ENCODE measurements around the gene ATL3. TPM values are rescaled to one million over a fixed set of nuclear protein-coding genes. Genes with fewer than 3 reads are reported as not detected.

The ATL3 gene
- total and polyA plus RNA-seq, 12 donors, result 12.3 to 110 (median 66.4) TPM

GRCh38 chr11:63719001-63719400, 47.8 kb upstream of the ATL3 start:
- no peak for TF ChIP-seq POLR2A (IDR thresholded peaks at IDR 0.05)
- TF ChIP-seq, protein P1, sequence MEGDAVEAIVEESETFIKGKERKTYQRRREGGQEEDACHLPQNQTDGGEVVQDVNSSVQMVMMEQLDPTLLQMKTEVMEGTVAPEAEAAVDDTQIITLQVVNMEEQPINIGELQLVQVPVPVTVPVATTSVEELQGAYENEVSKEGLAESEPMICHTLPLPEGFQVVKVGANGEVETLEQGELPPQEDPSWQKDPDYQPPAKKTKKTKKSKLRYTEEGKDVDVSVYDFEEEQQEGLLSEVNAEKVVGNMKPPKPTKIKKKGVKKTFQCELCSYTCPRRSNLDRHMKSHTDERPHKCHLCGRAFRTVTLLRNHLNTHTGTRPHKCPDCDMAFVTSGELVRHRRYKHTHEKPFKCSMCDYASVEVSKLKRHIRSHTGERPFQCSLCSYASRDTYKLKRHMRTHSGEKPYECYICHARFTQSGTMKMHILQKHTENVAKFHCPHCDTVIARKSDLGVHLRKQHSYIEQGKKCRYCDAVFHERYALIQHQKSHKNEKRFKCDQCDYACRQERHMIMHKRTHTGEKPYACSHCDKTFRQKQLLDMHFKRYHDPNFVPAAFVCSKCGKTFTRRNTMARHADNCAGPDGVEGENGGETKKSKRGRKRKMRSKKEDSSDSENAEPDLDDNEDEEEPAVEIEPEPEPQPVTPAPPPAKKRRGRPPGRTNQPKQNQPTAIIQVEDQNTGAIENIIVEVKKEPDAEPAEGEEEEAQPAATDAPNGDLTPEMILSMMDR (IDR thresholded peaks at IDR 0.05), result no peak
- no peaks in the 10 kb centered on the region for H3K27me3 ChIP-seq
- no peak for DNase-seq
- no peaks in the 10 kb centered on the region for H3K4me1 ChIP-seq (replicated peaks in 1 of 2)
- intact Hi-C loops (cut with DNase I), result no loop called here
- H3K36me3 ChIP-seq (replicated peaks in 1 of 2), result no peaks in the 10 kb centered on the region
- H3K27ac ChIP-seq, result no peak overlapping the region
- WGBS, 4 donors, result 89 to 100% (median 90%) methylated on average over 1 of the region's 1 CpG
- H3K9me3 ChIP-seq (replicated peaks in 1 of 3), result no peaks in the 10 kb centered on the region
- no peak overlapping the region for H3K4me3 ChIP-seq

GRCh38 chr11:63716046-63716445, 44.9 kb upstream of the ATL3 start:
- Histone ChIP-seq H3K4me1 (replicated peaks in 1 of 2) (no peaks in the 10 kb centered on the region), H3K27me3 (no peaks in the 10 kb centered on the region), H3K4me3 (no peak overlapping the region), H3K9me3 (replicated peaks in 1 of 3) (no peaks in the 10 kb centered on the region), H3K36me3 (replicated peaks in 1 of 2) (no peaks in the 10 kb centered on the region), H3K27ac (no peak overlapping the region)
- no peak for TF ChIP-seq POLR2A (IDR thresholded peaks at IDR 0.05)
- TF ChIP-seq, protein P1 (IDR thresholded peaks at IDR 0.05), result no peak
- DNase-seq, result no peak
- intact Hi-C loops (cut with DNase I), result no loop called here

DNA sequence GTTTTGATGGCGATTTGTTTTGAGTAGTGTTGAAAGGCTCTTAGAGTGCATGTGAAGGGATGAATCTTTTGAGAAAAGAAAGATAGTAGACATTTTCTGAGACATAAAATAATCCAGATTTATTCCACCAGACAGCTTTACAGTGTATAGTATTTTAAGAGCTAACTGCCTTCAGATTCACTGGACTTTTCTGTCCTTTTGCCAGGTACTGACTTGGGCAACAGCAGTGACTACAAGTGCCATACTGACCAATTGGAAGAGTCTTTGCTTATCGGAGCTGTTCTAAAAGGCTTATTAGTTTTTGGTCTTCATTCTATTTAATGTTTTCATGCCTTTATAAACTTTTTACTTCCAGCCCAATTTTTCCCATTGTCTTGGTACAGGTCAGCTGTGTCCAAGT, 42.6 kb upstream of the ATL3 start:
- no peaks in the 10 kb centered on the region for H3K36me3 ChIP-seq (replicated peaks in 1 of 2)
- no peaks in the 10 kb centered on the region for H3K27me3 ChIP-seq
- peaks cover 0 to 12% of the 10 kb centered on the region in 2 donors for H3K4me1 ChIP-seq (replicated peaks in 1 of 2)
- peak in 3 of 7 donors; percentile 25 to 44 (median 26) for DNase-seq
- H3K9me3 ChIP-seq (replicated peaks in 1 of 3), result no peaks in the 10 kb centered on the region
- intact Hi-C loops (cut with DNase I), result no loop called here
- no peak overlapping the region for H3K27ac ChIP-seq
- TF ChIP-seq POLR2A (IDR thresholded peaks at IDR 0.05), result no peak
- WGBS, 4 donors, result 81 to 89% (median 87%) methylated on average over 2 of the region's 2 CpGs
- no peak overlapping the region for H3K4me3 ChIP-seq

GRCh38 chr11:63711838-63712237, 40.7 kb upstream of the ATL3 start:
- intact Hi-C loops (cut with DNase I), result no loop called here
- WGBS, 4 donors, result 84 to 90% (median 89%) methylated on average over 6 of the region's 6 CpGs
- TF ChIP-seq, protein P1 (IDR thresholded peaks at IDR 0.05), result no peak
- no peak for TF ChIP-seq POLR2A (IDR thresholded peaks at IDR 0.05)

DNA sequence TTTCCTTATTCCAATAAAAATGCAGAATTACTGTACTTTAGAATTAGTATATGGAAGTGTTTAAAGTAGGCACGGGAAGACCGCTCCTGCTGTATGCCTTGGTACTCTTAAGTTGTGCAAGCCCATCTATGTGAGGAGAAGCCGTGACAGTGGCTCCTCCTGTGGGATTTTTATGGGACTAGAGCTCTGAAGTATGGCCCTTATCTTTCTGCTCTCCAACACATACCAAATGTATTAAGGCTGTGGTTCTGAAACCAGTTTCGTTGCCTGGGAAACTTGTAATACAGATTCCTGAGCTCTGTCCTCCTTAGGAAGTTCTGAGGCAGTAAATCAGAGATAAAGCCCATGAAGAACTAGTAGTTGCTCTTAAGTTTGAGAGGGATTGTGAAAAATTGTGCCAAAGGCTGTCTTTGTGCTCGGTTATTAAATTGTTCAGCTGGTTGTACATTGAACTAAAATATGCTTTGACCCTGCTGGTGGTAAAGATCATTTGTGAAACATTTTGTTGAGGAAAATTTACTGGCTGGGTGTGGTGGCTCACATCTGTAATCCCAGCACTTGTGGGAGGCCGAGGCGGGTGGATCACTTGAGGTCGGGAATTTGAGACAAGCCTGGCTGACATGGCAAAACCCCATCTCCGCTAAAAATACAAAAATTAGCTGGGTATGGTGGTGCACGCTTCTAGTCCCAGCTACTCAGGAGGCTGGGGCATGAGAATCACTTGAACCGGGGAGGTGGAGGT, 39.5 kb upstream of the ATL3 start:
- Histone ChIP-seq H3K27me3 (no peaks in the 10 kb centered on the region), H3K4me3 (no peak overlapping the region), H3K9me3 (replicated peaks in 1 of 3) (no peaks in the 10 kb centered on the region), H3K36me3 (replicated peaks in 1 of 2) (no peaks in the 10 kb centered on the region), H3K27ac (peak overlapping the region in 2 of 5 donors; percentile 29 to 57), H3K4me1 (replicated peaks in 1 of 2) (peaks cover 0 to 22% of the 10 kb centered on the region in 2 donors)
- no peak for TF ChIP-seq POLR2A (IDR thresholded peaks at IDR 0.05)
- TF ChIP-seq, protein P1 (IDR thresholded peaks at IDR 0.05), result peak in 1 of 6 experiments; percentile 15
- intact Hi-C loops (cut with DNase I), result no loop called here
- DNase-seq, result peak in 1 of 7 donors; percentile 2
- WGBS, 4 donors, result 80 to 85% (median 83%) methylated on average over 11 of the region's 11 CpGs

More at GRCh38 chr11:63711838-63712237, 40.7 kb upstream of the ATL3 start:
- Histone ChIP-seq H3K27ac (no peak overlapping the region), H3K4me1 (replicated peaks in 1 of 2) (peaks cover 0 to 20% of the 10 kb centered on the region in 2 donors), H3K27me3 (no peaks in the 10 kb centered on the region), H3K36me3 (replicated peaks in 1 of 2) (no peaks in the 10 kb centered on the region), H3K4me3 (no peak overlapping the region), H3K9me3 (replicated peaks in 1 of 3) (no peaks in the 10 kb centered on the region)
- no peak for DNase-seq

Measured in adrenal gland (tissue), 12 donors.